C4-2B (cell line): Measurements from ENCODE around the gene SMG9.
"Not testable (repeated sequence)": the region's sequence is repeated elsewhere in the genome, so short reads cannot be mapped to it uniquely, and the experiment has no call there.

ENCODE experiments used
- H3K27ac ChIP-seq: fragments of 450-650 bp; 2 replicates; pipeline ENCODE4 v1.5.1; 2017
- ZFX ChIP-seq: fragments of 450-650 bp; IDR thresholded peaks from 2 replicates; pipeline ENCODE4 v1.6.1; 2017
- TF ChIP-seq, protein P1 (sequence below): fragments of 450-650 bp; conservative IDR thresholded peaks from 2 replicates; pipeline ENCODE4 v1.5.1; 2017; ENCODE audit warnings: mild to moderate bottlenecking

SMG9 gene

DNA sequence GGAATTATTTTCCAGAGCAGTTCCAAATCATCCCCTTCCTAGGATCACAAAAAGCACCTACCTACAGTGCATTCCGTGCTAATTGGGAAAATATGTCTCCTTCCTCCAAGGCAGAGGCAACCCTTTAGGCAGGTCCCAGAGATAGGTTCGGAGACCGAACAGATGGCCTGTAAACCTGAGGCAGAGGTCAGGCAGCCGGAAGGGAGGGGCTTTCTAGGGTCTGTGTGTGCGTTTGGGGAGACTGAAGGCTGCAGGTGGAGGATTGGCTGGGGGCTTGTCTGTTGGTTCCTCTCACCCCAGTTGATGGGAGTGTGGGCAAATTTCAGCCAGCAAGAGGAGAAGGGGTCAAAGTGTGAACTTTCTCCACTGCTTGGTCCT lies 19.0 kb upstream of the SMG9 start:
- H3K27ac ChIP-seq = no peak overlapping the region
- TF ChIP-seq, protein P1, sequence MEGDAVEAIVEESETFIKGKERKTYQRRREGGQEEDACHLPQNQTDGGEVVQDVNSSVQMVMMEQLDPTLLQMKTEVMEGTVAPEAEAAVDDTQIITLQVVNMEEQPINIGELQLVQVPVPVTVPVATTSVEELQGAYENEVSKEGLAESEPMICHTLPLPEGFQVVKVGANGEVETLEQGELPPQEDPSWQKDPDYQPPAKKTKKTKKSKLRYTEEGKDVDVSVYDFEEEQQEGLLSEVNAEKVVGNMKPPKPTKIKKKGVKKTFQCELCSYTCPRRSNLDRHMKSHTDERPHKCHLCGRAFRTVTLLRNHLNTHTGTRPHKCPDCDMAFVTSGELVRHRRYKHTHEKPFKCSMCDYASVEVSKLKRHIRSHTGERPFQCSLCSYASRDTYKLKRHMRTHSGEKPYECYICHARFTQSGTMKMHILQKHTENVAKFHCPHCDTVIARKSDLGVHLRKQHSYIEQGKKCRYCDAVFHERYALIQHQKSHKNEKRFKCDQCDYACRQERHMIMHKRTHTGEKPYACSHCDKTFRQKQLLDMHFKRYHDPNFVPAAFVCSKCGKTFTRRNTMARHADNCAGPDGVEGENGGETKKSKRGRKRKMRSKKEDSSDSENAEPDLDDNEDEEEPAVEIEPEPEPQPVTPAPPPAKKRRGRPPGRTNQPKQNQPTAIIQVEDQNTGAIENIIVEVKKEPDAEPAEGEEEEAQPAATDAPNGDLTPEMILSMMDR = no peak
- no peak for TF ChIP-seq ZFX

- TF ChIP-seq ZFX = no peak
- TF ChIP-seq, protein P1 = no peak
- no peak overlapping the region for H3K27ac ChIP-seq
Measured at GRCh38 chr19:43769256-43769655, 14.5 kb upstream of the SMG9 start.

GRCh38 chr19:43768273-43769050 lies 13.7 kb upstream of the SMG9 start:
- no peak overlapping the region for H3K27ac ChIP-seq
- TF ChIP-seq ZFX = no peak
- TF ChIP-seq, protein P1 = no peak

DNA sequence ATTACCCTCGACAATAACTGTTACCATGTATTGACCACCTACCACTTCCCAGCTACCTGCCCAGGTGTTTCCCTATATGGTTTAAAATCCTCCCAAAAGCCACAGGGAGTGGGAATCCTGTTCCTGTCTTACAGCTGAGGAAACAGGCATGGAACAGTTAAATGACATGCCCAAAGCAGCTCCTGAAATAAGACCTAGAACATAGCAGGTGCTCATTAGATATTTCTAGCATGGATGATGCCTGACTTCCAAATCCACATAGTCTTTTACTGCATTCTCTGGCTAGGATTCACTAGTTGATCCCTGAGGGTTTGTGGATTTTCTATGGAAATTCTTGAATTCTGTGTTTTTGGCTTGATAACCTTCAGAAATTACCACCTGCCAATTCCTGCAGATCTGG lies 13.1 kb upstream of the SMG9 start:
- H3K27ac ChIP-seq = no peak overlapping the region
- TF ChIP-seq, protein P1 = no peak
- TF ChIP-seq ZFX = no peak

DNA sequence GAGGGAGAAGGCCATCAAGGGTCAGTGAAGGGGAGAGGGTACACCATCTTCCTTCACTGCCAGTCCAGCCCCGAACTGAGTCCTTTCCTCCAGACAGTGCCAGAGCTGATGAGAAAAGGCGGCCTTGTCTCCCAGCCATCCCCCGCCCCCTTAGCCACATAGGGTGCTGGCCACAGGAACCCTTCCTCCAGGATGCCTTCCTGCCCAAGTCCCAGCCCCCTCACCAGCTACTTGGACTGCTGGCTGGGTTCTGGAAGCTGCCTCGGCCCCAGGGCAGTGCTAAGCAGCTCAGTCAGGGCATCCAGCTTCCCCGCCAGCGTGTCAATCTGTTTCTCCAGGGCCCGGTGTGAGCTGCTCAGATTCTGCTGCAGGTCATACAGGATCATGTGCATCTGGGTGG lies 12.6 kb upstream of the SMG9 start:
- H3K27ac ChIP-seq = no peak overlapping the region
- TF ChIP-seq ZFX = no peak

- no peak overlapping the region for H3K27ac ChIP-seq
- TF ChIP-seq ZFX = no peak
- TF ChIP-seq, protein P1 = peak; percentile 35
Measured at GRCh38 chr19:43766755-43767043, 11.9 kb upstream of the SMG9 start.

DNA sequence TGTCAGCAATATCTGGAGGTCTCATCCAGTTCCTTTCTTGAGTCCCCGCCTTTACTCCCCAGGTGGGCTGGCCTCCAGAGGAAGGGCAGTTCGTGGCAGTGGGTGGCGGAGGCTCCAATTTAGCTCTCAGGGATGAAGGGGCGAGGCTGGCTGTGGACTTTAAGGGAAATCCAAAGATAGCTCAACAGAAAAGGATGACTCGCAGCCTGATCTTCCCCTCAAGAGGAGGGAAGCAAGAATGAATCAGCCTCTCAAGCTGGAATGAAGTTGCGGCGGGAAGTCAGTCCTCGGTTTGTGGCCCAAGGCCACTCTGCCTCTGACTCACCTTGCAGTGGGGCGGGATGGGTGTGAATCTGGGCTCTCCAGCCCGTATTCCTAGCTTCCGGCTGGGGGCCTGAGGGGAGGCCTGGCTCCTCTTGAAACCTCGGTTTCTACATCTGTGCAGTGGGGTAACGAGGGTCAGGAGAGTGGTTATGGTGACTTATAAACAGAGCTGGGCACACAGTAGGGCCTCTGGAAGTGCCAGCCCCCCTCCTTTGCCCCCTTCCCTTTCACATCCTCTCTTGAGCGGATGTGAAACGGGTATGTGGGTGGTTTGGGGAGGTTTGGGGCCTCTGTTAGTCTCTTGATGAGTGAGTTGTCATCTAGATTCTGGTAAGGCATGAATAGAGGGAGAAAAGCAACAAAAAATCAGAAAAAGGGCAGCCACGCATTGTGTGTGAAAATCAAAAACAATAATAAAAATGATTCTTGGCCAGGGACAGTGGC lies 10.5 kb upstream of the SMG9 start:
- H3K27ac ChIP-seq = no peak overlapping the region

DNA sequence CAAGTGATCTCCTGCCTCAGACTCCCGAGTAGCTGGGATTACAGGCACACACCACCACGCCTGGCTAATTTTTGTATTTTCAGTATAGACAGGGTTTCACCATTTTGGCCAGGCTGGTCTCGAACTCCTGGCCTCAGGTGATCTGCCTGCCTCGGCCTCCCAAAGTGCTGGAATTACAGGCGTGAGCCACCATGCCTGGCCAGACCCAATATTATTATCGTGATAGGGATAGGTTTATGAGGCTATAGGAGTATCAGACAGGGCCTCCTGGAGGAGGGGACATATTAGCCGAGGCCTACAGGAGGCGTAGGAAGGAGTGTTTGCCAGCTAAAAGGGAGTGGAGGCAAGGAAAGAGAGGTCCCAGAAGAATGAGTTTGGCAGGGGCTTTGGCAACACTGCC lies 9.9 kb upstream of the SMG9 start:
- H3K27ac ChIP-seq = not testable (repeated sequence)

More for the DNA sequence above, 10.5 kb upstream of the SMG9 start:
- TF ChIP-seq ZFX = no peak

DNA sequence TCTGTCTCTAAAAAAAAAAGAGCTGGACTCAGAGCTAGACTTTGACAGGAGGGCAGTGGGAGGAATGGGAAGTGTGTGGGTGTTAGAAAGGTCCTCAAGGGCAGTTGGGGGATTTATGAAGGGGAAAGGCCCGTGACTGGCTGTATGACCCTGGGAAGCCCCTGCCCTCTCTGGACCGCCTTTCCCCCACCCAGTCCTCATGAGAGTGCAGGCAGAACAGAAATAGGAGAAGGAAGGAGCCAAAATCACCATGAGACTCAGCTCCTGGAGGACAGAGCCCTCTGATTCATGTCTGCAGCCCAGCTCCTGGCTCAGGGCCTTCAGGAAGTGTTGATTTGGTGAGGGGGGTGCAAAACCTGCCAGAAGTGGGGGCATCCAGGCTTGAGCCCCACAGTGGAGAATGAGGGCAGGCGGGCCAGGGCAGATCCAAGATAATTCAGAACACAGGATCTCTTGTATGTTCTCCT lies 8.7 kb upstream of the SMG9 start:
- no peak overlapping the region for H3K27ac ChIP-seq
- TF ChIP-seq, protein P1 = no peak
- no peak for TF ChIP-seq ZFX
